NCI-H2171 treated with DMSO at 0.1 percent for 48 hours (cell line): Measurements from ENCODE around the gene GOLGA8H.
A peak's percentile ranks its signal among the peaks of the same experiment; 100 is the strongest.
"Not testable (repeated sequence)": the region's sequence is repeated elsewhere in the genome, so short reads cannot be mapped to it uniquely, and the experiment has no call there.

ENCODE experiments used
- DNase-seq: peaks from one replicate; lab custom pipeline; 2025; lab: John Stamatoyannopoulos, UW

Gene GOLGA8H, protein sequence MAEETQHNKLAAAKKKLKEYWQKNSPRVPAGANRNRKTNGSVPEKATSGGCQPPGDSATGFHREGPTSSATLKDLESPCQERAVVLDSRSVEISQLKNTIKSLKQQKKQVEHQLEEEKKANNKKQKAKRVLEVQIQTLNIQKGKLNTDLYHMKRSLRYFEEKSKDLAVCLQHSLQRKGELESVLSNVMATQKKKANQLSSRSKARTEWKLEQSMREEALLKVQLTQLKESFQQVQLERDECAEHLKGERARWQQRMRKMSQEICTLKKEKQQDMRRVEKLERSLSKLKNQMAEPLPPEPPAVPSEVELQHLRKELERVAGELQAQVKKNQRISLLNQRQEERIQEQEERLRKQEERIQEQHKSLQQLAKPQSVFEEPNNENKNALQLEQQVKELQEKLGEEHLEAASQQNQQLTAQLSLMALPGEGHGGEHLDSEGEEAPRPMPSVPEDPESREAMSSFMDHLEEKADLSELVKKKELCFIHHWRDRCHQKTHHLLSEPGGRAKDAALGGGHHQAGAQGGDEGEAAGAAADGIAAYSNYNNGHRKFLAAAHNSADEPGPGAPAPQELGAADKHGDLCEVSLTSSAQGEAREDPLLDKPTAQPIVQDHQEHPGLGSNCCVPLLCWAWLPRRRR

DNA sequence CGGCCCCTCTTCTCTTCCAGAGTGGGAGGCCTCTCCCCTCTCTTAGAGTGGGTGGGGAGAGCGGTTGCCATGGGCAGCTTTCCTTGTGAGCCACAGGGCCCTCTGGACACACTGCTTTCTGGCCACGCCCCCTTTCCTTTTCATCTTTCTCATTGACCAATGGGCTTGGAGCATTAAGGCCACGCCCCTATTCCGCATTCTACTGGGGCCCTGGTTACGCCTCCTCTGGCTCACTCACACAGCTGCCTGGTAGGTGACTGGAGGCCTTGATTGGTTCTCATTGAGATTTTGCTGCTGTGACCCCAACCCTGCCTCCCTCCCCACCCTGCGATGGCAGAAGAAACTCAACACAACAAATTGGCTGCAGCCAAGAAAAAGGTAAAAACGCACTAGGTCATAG lies at the start of gene GOLGA8H:
Gene GOLGA8H, plus strand, starts transcription at position 233 of the 400 bp plus-strand sequence. Its CDS starts 98 bp downstream, at position 331.
- not testable (repeated sequence) for DNase-seq

DNA sequence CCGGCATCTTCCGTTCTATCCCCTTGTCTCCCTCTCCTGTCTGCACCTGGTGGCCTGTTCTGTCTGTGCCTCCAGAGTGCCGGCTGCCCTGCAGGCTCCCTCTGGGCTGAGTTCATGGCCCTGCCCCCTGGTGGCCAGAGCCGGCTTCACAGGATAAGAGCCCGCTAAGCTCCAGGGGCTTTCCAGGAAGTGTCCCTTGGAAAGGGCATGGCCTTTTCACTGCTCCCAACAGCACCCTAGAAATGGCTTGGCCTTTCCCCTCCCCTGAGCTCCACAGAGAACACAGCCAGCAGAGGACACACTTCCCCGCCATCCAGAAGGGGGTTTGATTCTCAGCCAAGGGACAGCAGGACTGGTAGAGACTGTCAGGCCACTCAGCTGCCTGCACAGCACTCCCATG lies 36.9 kb upstream of the GOLGA8H start:
- DNase-seq = not testable (repeated sequence)

DNA sequence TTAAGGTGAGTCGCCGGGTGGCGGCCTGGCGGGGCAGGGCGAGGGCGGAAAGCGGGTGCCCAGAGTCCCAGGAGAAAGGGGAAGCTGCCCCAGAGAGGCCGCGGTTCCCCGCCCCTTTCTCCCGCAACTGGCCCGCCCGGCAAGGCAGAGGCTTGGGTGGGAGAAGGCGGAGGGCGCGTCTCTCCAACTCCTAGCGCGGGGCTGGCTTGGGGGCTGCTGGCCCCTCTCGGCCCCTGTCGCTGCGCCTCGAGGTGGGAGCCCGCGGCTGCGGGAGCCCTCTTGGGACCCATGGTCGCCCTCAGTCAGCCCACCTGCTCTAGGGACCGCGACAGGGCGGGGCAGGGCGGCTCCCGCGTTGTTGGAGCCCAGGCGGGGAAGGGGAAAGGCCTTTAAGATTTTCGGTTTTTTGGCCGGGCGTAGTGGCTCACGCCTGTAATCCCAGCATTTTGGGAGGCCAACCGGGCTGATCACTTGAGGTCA lies 30.8 kb upstream of the GOLGA8H start:
- not testable (repeated sequence) for DNase-seq

DNA sequence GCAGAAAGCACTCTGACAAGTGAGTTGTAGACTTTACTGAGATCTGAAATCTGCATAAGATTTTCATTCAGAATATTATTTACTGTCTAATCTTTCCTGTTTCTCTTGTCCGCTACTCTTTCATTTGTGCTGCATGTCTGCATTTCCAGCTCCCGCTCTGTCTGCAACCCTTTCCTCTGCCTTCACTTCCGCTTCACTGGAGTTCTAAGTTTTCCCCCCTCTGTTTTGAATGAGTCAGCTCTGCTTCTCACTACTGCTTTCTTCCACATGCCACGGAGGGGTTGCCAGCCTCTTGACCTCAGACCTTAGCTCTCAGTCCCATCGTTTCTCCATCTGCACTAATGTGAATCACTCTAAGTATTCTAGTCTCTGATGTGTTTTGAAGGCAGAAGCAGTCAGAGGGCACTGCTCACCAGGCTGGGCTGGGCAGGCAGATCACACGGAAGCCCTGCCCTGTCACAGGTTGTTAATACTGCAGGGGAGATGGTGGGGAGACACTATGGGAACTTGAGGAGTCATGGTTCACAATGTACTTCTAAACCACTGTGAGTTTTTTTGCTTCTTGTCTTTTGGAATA lies 24.3 kb upstream of the GOLGA8H start:
- DNase-seq = not testable (repeated sequence)

DNA sequence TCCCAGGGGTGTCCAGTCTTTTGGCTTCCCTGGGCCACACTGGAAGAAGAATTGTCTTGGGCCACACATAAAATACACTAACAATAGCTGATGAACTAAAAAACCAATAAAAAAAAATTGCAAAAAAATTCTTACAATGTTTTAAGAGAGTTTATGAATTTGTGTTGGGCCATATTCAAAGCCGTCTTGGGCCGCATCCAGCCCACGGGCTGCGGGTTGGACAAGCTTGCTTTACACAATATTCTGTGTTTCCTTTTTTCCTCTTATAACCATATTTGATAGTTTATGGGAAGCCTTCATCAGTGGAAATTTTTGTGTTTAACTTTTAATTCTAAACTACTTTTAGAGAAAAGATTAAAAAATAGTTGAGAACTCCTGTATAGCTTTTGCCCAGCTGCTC lies 23.1 kb upstream of the GOLGA8H start:
- DNase-seq = not testable (repeated sequence)

DNA sequence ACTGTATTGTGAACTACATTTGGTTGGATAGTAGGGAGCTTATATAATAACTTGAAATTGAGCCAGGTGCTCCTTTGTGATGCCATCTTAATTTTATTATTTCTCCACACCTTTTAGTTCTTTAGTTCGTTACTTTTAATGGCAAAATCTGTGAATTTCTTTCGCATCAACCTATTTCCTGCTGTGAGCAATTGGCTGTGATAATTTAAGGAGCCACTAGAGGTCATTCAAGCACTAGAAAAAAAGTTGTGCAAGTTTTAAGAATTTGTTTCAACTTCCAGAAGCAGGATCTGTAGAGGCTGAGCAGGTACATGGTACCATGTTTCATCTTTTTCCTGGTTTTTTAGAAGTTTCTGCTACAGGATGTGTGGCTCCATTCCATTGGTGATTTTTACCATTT lies 4.9 kb upstream of the GOLGA8H start:
- DNase-seq = not testable (repeated sequence)

DNA sequence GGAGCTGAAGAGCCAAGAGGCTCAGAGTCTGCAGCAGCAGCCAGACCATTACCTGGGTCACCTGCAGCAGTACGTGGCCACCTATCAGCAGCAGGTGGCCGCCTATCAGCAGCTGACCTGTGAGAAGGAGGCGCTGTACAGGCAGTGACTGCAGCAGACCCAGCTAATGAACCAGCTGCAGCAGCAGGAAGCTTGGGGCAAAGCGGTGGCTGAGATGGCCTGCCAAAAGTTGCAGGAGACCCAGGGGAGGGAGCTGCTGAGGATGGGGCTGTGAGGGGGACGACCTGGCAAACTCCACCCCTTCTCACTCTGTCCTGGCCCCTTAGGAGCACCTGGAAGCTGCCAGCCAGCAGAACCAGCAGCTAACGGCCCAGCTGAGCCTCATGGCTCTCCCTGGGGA lies 8.4 kb downstream of the GOLGA8H start:
- DNase-seq = not testable (repeated sequence)

DNA sequence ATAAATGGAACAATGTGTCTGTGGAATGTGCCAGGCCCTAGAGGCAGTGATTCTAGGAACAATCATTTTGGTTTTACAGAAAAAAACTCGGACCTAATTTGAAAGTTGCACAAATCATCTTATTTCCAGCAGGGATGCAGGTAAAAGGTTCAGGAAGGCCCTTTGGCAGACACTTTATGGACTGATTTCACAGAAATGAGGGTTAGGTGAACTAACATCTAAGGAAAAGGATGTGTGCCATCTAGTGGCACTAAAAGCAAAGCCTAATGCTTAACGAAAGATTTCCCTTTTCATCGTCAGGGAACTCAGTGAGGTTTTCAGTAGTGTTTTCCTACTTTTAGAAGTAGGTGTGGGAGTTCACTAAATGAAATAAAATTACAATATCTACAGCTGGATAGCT lies 17.5 kb downstream of the GOLGA8H start:
- not testable (repeated sequence) for DNase-seq

DNA sequence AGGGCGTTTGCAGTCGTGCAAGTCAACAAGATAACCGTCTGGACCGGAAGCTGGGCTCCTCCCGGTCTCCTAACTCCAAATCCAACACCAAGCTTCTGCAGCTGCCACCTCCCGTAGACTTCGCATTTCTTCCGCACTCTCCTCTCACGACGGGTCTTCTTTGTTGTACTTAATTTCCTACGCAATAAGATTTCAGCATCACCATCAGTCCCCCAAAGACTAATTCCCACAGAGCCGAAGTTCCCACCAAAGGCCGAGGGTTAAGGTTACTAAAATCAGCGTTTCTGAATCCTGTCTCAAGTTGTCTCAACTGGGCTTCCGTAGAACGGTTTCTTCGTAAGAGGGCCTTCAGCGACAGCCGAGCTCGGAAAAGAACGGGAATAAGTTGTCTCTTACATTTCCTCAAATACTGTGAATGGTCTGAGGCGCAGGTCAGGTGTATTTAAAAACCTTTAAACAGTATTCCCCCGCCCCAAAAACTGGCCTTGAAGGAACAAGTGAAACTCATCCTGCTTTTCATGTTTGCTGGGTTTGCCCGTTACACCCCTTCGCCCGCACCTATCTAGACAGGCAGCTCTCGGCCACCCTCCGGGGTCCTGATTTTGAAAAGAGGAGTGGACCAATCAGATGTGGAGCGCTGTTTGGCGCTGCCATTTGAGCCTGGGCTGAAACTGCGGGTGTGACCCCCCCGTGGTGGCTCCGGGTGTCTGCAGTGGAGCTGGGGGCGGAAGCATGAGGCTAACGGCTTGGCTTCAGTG lies 21.8 kb downstream of the GOLGA8H start, which contains the start of gene ARHGAP11B:
Gene ARHGAP11B, plus strand, starts transcription at position 693 of the 758 bp plus-strand sequence.
- DNase-seq = not testable (repeated sequence)

DNA sequence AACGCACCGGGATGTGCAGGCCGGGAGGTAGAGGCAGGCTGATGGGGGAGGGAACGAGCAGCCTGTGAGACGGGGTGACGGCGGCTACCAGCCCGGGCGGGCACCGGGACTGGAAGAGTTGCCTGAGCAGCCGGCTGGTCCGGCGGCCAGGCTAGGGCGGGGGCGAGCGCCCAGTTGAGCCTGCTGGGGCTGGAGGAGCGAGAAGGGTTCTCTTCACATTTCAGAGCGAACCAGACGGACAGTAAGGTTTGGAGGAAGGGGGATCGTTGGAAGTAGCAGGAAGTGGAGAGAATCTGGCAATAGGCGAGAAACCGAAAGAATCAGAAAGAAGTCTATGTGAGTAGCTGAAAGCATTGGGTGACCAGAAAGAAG lies 22.4 kb downstream of the GOLGA8H start:
- DNase-seq = not testable (repeated sequence)

DNA sequence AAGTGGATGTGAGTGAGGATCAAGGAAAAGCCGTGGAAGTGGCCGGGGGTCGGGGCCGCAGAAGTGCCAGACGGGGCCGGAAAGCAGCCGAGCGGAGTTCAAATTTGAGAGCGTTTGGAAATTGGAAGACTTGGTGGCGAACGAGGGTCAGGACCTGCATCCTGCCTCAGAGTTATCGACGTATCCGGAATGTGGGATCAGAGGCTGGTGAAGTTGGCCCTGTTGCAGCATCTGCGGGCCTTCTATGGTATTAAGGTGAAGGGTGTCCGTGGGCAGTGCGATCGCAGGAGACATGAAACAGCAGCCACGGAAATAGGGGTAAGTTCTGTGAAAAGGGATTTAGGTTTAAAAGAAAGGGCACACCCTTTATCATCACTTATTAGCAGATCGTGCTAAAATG lies 22.8 kb downstream of the GOLGA8H start:
- DNase-seq = not testable (repeated sequence)

DNA sequence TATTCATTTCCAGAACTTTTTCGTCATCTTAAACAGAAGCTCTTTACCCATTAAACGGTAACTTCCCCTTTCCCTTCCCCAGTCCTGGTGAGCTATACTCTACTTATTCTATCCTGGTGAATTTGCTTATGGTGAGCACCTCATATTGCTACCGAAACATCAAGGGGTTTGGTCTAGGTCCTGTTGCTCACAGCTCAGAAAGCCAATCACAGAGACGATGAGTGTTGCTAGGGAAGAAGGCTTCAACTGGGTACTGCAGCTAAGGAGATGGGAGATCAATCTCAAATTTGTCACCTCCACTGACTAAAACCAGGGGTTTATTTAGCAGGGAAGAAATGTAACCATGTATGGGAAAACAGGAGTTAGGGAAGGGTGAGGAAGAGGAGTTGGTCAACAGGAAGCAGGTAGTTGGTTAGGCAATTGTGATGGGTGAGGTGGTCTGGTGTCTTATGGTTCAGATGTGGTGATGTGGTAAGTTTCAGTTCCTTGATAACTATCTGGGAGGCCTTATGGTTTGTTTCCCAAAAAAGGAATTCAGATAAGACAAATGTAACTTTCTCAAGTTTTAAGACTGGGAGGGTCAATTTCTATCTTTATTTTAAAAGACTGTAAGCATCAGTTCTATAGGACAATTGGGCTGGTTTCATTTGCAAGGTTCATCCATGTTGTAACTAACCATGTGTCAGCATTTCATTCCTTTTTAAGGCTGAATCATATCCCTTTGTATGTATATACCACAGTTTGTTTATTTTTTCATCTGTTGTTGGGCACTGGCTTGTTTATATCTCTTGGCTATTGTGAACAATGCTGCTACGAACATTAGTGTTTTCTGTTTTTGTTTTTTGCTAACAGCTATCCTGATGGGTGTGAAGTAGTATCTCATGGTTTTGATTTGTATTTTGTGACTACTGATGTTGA lies 46.4 kb downstream of the GOLGA8H start:
- no peak for DNase-seq

DNA sequence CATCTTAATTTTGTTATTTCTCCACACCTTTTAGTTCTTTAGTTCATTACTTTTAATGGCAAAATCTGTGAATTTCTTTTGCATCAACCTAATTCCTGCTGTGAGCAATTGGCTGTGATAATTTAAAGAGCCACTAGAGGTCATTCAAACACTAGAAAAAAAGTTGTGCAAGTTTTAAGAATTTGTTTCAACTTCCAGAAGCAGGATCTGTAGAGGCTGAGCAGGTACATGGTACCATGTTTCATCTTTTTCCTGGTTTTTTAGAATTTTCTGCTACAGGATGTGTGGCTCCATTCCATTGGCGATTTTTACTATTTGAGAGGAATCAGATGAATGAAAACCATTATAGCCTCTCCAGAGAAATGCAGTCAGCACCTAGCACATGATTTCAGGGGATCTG lies 57.3 kb downstream of the GOLGA8H start:
- peak; percentile 29 for DNase-seq
